Kidney epithelial cell (primary cell): ENCODE results near the gene ITSN1. TPM values are rescaled to one million over a fixed set of nuclear protein-coding genes. Genes with fewer than 3 reads are reported as not detected.
"Not testable (repeated sequence)": the region's sequence is repeated elsewhere in the genome, so short reads cannot be mapped to it uniquely, and the experiment has no call there.

Experiments used
- DNase-seq: peaks from one replicate; pipeline ENCODE4 v3.0.0-alpha.2; 2010; ENCODE audit warnings: low read depth
- H3K27me3 ChIP-seq: 2 replicates; pipeline ENCODE4 v1.6.0; 2011; ENCODE audit warnings: low read length; ENCODE audit not compliant: control insufficient read depth, insufficient read depth
- H3K36me3 ChIP-seq: 2 replicates; pipeline ENCODE4 v1.5.1; 2011; ENCODE audit warnings: low read length; ENCODE audit not compliant: control insufficient read depth, insufficient read depth
- H3K4me3 ChIP-seq: 2 replicates; pipeline ENCODE4 v1.5.1; 2011; ENCODE audit warnings: low read depth, mild to moderate bottlenecking, control low read depth, low read length
- CTCF ChIP-seq: IDR thresholded peaks from 2 replicates; pipeline ENCODE4 v1.5.1; 2011; ENCODE audit warnings: mild to moderate bottlenecking, moderate library complexity, low read length, control low read depth, inconsistent platforms; ENCODE audit not compliant: insufficient read depth, poor library complexity, severe bottlenecking
- total RNA-seq: library from RNA; depleted of rRNA; stranded (reverse); fragments of >200 nt; gene quantifications from 2 replicates; pipeline ENCODE4 v1.2.3, GENCODE V29; 2015

The ITSN1 gene
- total RNA-seq, 1 donor from 2014 or later = 20.4 TPM

- no peak for TF ChIP-seq CTCF
- no peaks in the 10 kb centered on the region for H3K36me3 ChIP-seq
- H3K27me3 ChIP-seq = peaks cover 3% of the 10 kb centered on the region
- no peak overlapping the region for H3K4me3 ChIP-seq
- DNase-seq = no peak
These were observed 218.1 kb downstream of the ITSN1 start for GRCh38 chr21:33860332-33860879.

- H3K4me3 ChIP-seq = no peak overlapping the region
- H3K27me3 ChIP-seq = peaks cover 3% of the 10 kb centered on the region
- DNase-seq = no peak
- no peak for TF ChIP-seq CTCF
- H3K36me3 ChIP-seq = no peaks in the 10 kb centered on the region
These were observed 218.8 kb downstream of the ITSN1 start for GRCh38 chr21:33861125-33861524.

GRCh38 chr21:33863191-33863590 is 220.9 kb downstream of the ITSN1 start:
- not testable (repeated sequence) for DNase-seq, H3K27me3 ChIP-seq, H3K4me3 ChIP-seq, H3K36me3 ChIP-seq

GRCh38 chr21:33864150-33864549 is 221.8 kb downstream of the ITSN1 start:
- no peaks in the 10 kb centered on the region for H3K36me3 ChIP-seq
- no peak for TF ChIP-seq CTCF
- no peaks in the 10 kb centered on the region for H3K27me3 ChIP-seq
- no peak for DNase-seq
- H3K4me3 ChIP-seq = no peak overlapping the region

- Histone ChIP-seq H3K4me3 (no peak overlapping the region), H3K27me3 (no peaks in the 10 kb centered on the region), H3K36me3 (no peaks in the 10 kb centered on the region)
- DNase-seq = no peak
- TF ChIP-seq CTCF = no peak
These were observed 222.9 kb downstream of the ITSN1 start for GRCh38 chr21:33865176-33865575.

- no peaks in the 10 kb centered on the region for H3K27me3 ChIP-seq
- no peaks in the 10 kb centered on the region for H3K36me3 ChIP-seq
- H3K4me3 ChIP-seq = no peak overlapping the region
- TF ChIP-seq CTCF = no peak
- DNase-seq = no peak
These were observed 223.8 kb downstream of the ITSN1 start for GRCh38 chr21:33865996-33866575.
